ENCODE results near the gene PTPRN2. TPM values are rescaled to one million over a fixed set of nuclear protein-coding genes. Genes with fewer than 3 reads are reported as not detected.

PTPRN2 gene
- total and polyA plus RNA-seq, 2 of the 8 experiments (the other 6 are each of a cell fraction or from before 2014, with no cell fraction given): 2.6 to 4.5 TPM

GRCh38 chr7:157907091-157907490 lies 680.5 kb downstream of the PTPRN2 start:
- no peaks in the 10 kb centered on the region for H3K23me2 ChIP-seq (ENCODE audit: low read depth, low read length)
- no peak overlapping the region for H3K23ac ChIP-seq (ENCODE audit: insufficient read length)
- no peak for FAIRE-seq
- H3K14ac ChIP-seq (ENCODE audit: insufficient read length): no peak overlapping the region
- no peak overlapping the region for H2BK20ac ChIP-seq (ENCODE audit: low read length)
- no peak overlapping the region for H2BK5ac ChIP-seq (ENCODE audit: low read depth, low read length)
- H3K9ac ChIP-seq (replicated peaks in 1 of 4; ENCODE audit: extremely low read depth in 1 of 4, low read depth in 3 of 4, low read length in 3 of 4): no peak overlapping the region
- H3K36me3 ChIP-seq (ENCODE audit: control insufficient read depth in 2 of 4, insufficient read depth in 4 of 4, low read length in 3 of 4): no peaks in the 10 kb centered on the region
- no peak overlapping the region; the same call in 1 of the 2 replicates for H4K8ac ChIP-seq (ENCODE audit: extremely low read depth, insufficient read depth, low read length)
- ChIA-PET POLR2A (ENCODE audit: partially characterized antibody) (no interaction called here), CTCF (ENCODE audit: partially characterized antibody) (interaction anchor here (0.6 to 2.1 kb wide), 3 partner anchors 23 to 501 kb away, joined by 3 to 7 read pairs (median 3); no protein-coding TSS in a partner anchor)
- no peak overlapping the region for H3K56ac ChIP-seq (replicated peaks; ENCODE audit: insufficient read length, low read depth, low read length)
- no peaks in the 10 kb centered on the region for H3K79me1 ChIP-seq (ENCODE audit: low read depth, low read length)
- H4K5ac ChIP-seq (ENCODE audit: insufficient read length, low read depth, low read length): no peak overlapping the region
- H3K4me1 ChIP-seq (replicated peaks in 1 of 4; ENCODE audit: control insufficient read depth in 3 of 4, insufficient read depth in 4 of 4, low read length in 3 of 4): peaks cover 7 to 19% (median 13%) of the 10 kb centered on the region in 4 experiments; a peak in 6 of 7 replicates
- H2BK120ac ChIP-seq (replicated peaks; ENCODE audit: low read depth, low read length): no peak overlapping the region
- H3K18ac ChIP-seq (ENCODE audit: extremely low read depth, low read length): no peak overlapping the region; the same call in 1 of the 2 replicates
- H4K20me1 ChIP-seq (replicated peaks in 1 of 2; ENCODE audit: control insufficient read depth in 1 of 2, insufficient read depth in 2 of 2, low read length in 2 of 2): no peaks in the 10 kb centered on the region
- H3K4me3 ChIP-seq (ENCODE audit: extremely low read depth in 1 of 4, insufficient read depth in 2 of 4, low read depth in 3 of 4, low read length in 4 of 4): no peak overlapping the region
- no peak for DNase-seq (ENCODE audit: low read depth in 1 of 2, low spot score in 2 of 2)
- H3K9me3 ChIP-seq (ENCODE audit: insufficient read depth in 2 of 2, low read depth in 1 of 2, low read length in 1 of 2): no peaks in the 10 kb centered on the region
- WGBS, 2 experiments (ENCODE audit: extremely low coverage in 1 of 2, insufficient coverage in 1 of 2, insufficient read length in 1 of 2, insufficient replicate concordance in 2 of 2, low coverage in 1 of 2, low lambda C conversion rate in 2 of 2, missing lambda C conversion rate in 1 of 2): 89% methylated on average over 16 of the region's 18 CpGs; no CpG with 5 or more reads in 1 of the 2 experiments
- no peak overlapping the region for H2AFZ ChIP-seq (ENCODE audit: low read length)
- H3K27me3 ChIP-seq (replicated peaks in 1 of 4; ENCODE audit: control insufficient read depth in 3 of 4, extremely low read depth in 1 of 4, insufficient read depth in 3 of 4, low read length in 3 of 4): no peaks in the 10 kb centered on the region
- no peak overlapping the region for H3K27ac ChIP-seq (ENCODE audit: low read depth, low read length)
- peak overlapping the region; percentile 46 for H3K4ac ChIP-seq (replicated peaks; ENCODE audit: insufficient read length, low read depth, low read length)
- H2AK5ac ChIP-seq (ENCODE audit: low read depth, low read length): no peak overlapping the region
- H4K91ac ChIP-seq (replicated peaks; ENCODE audit: insufficient read length, low read length): peak overlapping the region; percentile 30
- no peaks in the 10 kb centered on the region for H3K79me2 ChIP-seq (ENCODE audit: control insufficient read depth in 1 of 2, insufficient read depth in 2 of 2, low read length in 2 of 2)
- no peak overlapping the region for H3K4me2 ChIP-seq (ENCODE audit: insufficient read depth in 1 of 2, low read depth in 2 of 2, low read length in 2 of 2)
- H2BK15ac ChIP-seq (ENCODE audit: low read length): no peak overlapping the region; the same call in 1 of the 2 replicates
- H2BK12ac ChIP-seq (ENCODE audit: low read depth, low read length): no peak overlapping the region
- TF ChIP-seq RXRA (IDR thresholded peaks at IDR 0.05; ENCODE audit: insufficient read depth, low read depth, low read length) (no peak), MAX (IDR thresholded peaks at IDR 0.05) (no peak), SP2 (IDR thresholded peaks at IDR 0.05; ENCODE audit: low read length) (no peak), GABPA (IDR thresholded peaks at IDR 0.05; ENCODE audit: borderline replicate concordance, insufficient read depth, low read length) (no peak), CBX5 (IDR thresholded peaks at IDR 0.05; ENCODE audit: low read depth, low read length) (no peak), MAFK (IDR thresholded peaks at IDR 0.05; ENCODE audit: low read depth, low read length) (no peak), ATF3 (IDR thresholded peaks at IDR 0.05; ENCODE audit: insufficient read depth, low read depth, low read length) (no peak), USF2 (IDR thresholded peaks at IDR 0.05; ENCODE audit: low read length) (no peak), RBBP5 (IDR thresholded peaks at IDR 0.05; ENCODE audit: borderline replicate concordance, low read depth, low read length) (no peak), JUND (IDR thresholded peaks at IDR 0.05; ENCODE audit: low read length) (no peak), BACH1 (IDR thresholded peaks at IDR 0.05; ENCODE audit: low read length) (no peak), SP1 (IDR thresholded peaks at IDR 0.05; ENCODE audit: low read depth, low read length) (no peak), KDM4A (IDR thresholded peaks at IDR 0.05; ENCODE audit: low read depth, low read length, severe bottlenecking) (no peak)

Measured in H1 (cell line).